Hindlimb muscle (tissue), 1 donor: ENCODE measurements around the gene YES1. TPM values are rescaled to one million over a fixed set of nuclear protein-coding genes. Genes with fewer than 3 reads are reported as not detected.

ENCODE experiments used
- DNase-seq: peaks from one replicate; pipeline ENCODE4 v3.0.0-alpha.2; 2013
- polyA plus RNA-seq: library from polyadenylated mRNA; unstranded; fragments of 120-200 nt; gene quantifications from one replicate; pipeline ENCODE4 v1.2.1, GENCODE V29; 2013; ENCODE audit not compliant: insufficient read length

Gene YES1
- 44.9 TPM for polyA plus RNA-seq

DNA sequence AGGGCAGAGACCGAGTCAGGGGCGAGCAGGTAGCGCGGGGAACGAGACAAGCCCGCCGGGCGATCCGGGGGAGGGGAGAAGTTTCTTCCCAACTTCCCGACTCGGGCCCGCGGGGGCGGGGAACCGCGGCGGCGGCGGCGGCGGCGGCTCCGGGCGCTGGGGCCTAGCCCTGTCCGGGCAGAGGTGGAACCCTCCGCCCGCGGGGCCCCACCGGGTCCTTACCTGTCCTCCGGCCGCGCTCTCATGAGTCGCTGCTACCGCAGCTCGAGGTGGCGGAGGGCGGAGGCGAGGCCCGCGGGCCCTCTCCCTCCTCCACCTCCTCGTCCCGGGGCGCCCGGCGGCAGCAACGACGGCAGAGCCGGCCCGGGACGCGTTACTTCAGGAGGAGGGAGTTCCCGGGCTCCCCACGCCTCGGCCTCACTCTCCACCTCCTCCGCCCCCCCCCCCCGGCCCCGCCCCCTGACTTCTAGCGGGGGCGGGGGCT is at the start of gene YES1:
TSS of gene YES1 (minus strand) at position 351 of the 484 bp plus-strand sequence. CDS start 55,415 bp downstream, outside the sequence.
- DNase-seq, result no peak

- peak; percentile 4 for DNase-seq
Measured at GRCh38 chr18:857986-858385, 45.9 kb upstream of the YES1 start.

DNA sequence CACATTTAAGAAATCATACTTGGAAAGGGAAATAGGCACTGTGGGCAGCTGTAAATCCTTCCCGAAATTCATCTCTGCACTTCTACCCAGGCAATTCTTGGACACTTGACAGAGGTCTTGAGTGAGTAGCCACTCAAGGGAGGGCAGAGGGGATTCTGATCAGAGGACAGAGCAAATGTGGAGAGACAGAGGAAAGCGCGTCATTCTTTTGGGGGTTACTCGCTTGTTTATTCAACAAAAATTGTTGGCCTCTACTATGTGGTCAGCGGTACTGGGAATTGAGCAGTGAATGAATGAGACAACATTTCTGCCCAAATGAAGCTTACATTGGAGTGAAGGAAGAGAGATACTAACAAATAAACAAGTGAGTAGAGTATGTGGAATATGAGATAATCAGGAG is 41.4 kb upstream of the YES1 start:
- DNase-seq, result no peak

GRCh38 chr18:850960-851359 is 38.9 kb upstream of the YES1 start:
- no peak for DNase-seq

DNA sequence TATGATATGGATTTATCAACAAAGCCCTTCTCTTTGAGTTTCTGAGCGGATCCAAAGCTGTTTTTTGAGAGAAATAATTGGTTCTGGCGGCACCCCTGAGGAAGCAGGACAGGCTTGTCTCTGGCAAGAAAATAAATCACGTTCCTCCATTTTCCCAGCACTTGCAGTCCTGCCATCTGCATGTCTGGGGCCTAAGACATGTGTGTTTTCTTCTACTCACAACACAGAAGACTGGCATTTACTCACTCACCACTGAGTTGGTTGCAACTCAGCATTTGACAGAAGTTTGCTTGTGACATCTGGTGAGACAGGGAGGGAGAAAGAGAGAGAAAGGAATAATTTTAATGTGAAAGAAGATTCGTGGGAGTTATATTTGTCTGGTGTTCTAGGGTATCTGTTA is 37.0 kb upstream of the YES1 start:
- no peak for DNase-seq

- DNase-seq, result no peak
Measured at GRCh38 chr18:848062-848861, 36.2 kb upstream of the YES1 start.

DNA sequence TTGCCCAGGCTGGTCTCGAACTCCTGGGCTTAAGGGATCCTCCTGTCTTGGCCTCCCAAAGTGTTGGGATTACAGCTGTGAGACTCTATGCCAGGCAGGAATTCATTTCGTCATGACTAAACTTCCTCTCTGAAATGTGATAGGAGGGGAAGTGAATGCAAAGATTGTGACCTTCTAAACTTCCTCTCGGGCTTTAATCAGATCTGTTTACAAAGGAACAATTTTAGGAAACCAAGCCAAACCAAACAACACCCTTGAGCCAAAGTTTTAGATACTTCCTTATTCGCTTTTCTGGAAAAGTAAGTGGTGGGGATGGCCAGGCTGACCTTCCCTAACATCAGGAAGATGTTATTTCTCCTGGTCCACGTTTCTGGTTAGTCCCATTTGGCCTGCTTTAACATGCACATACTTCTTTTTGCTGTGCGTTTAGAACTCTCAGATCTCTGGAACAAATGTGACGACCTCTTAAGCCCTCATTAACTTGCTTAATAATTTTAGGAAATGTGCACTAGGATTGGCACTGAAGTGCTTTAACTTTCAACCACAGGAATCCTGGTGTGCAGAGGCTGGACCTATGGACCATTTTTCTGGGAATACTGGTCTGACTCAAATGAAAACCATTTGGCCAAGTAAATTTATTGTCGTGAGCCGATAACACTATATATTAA is 33.2 kb upstream of the YES1 start:
- no peak for DNase-seq

- no peak for DNase-seq
Measured at GRCh38 chr18:841647-842370, 29.8 kb upstream of the YES1 start.

GRCh38 chr18:840516-840915 is 28.5 kb upstream of the YES1 start:
- DNase-seq, result no peak

GRCh38 chr18:840023-840408 is 28.0 kb upstream of the YES1 start:
- DNase-seq, result no peak

- DNase-seq, result peak; percentile 84
Measured at GRCh38 chr18:839224-840022, 27.4 kb upstream of the YES1 start.

- no peak for DNase-seq
Measured at GRCh38 chr18:837922-838321, 25.9 kb upstream of the YES1 start.

DNA sequence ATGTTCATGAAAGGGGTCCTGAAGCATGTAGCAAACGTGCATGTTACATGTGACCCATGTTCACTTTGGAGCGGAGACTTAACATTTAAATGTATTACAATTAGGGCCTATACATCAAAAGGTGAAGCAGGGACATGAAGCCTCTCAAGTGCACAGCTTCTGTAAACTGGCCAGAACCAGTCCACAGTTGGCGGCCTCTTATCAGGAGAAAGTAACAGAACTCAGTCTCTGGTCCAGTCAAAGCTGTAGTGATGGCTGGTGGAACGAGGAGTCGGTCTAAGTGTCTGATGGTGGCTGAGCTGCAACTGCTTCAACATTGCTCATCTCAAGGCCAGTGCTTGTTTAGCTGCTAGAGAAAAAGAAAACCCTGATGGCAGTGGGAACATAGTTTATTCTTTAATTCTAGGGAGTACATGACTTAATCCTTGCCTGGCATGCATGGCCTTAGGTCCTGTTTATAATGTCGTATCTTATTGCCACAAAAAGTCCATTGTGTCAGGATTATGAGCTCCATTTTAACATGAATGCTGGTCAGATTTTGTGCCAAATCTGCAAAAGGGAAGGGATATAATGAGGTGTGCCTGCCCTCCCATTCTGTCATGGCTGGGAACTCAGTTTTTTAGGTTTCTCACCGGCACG is 22.2 kb upstream of the YES1 start:
- no peak for DNase-seq

- DNase-seq, result no peak
Measured at GRCh38 chr18:833197-833596, 21.2 kb upstream of the YES1 start.

DNA sequence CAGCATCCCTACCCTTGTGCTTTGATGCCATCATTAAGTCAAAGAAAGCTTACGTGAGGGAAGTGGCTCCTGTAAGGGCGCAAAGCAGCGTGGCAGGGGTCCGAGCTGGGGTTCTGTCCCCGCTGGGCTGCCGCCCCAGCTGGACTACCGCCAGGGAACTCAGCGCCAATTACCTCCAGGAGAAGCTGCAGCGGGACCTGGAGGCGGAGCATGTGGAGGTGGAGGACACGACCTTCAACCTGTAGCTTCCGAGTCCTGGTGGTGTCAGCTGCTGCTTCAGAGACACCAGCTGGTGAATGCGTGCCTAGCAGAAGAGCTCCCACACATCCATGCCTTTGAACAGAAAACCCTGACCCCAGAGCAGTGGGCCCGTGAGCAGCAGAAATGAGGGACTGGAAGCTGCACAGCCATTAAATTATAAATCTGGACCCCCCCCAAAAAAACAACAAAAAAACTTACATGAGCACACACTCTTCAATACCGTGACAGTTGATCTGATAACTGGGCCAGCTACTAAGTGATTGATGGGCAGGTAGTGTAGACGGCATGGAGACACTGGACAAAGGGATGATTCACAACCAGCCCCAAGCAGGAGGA is 20.1 kb upstream of the YES1 start:
- no peak for DNase-seq

GRCh38 chr18:830315-830901 is 18.4 kb upstream of the YES1 start:
- peak; percentile 44 for DNase-seq

GRCh38 chr18:829432-829831 is 17.4 kb upstream of the YES1 start:
- no peak for DNase-seq

GRCh38 chr18:827093-827677 is 15.1 kb upstream of the YES1 start:
- no peak for DNase-seq

- DNase-seq, result no peak
Measured at GRCh38 chr18:825891-826585, 14.0 kb upstream of the YES1 start.

- no peak for DNase-seq
Measured at GRCh38 chr18:824179-824578, 12.1 kb upstream of the YES1 start.
